Duodenal mucosa (tissue), 2 donors: ENCODE data around the gene SLC9A9.

Source experiments
- H3K27ac ChIP-seq: one replicate; pipeline ENCODE4 v1.7.0; 2013; ENCODE audit warnings: low read depth, low read length
- H3K27me3 ChIP-seq, 2 donors: one replicate each; pipeline ENCODE4 v1.7.0; 2013; ENCODE audit warnings: low read length in 2 of 2, control low read depth in 1 of 2; ENCODE audit not compliant: insufficient read depth in 2 of 2, control insufficient read depth in 1 of 2
- H3K36me3 ChIP-seq, 2 donors: one replicate each; pipeline ENCODE4 v1.7.0; 2013; ENCODE audit warnings: low read length in 2 of 2, control low read depth in 1 of 2; ENCODE audit not compliant: insufficient read depth in 2 of 2, control insufficient read depth in 1 of 2
- H3K4me1 ChIP-seq, 2 donors: one replicate each; pipeline ENCODE4 v1.7.0; 2013; ENCODE audit warnings: low read length in 2 of 2, control low read depth in 1 of 2; ENCODE audit not compliant: insufficient read depth in 2 of 2, control insufficient read depth in 1 of 2
- H3K4me3 ChIP-seq, 2 donors: one replicate each; pipeline ENCODE4 v1.7.0; 2013; ENCODE audit warnings: low read length in 2 of 2, low read depth in 1 of 2
- H3K9ac ChIP-seq, 2 donors: one replicate each; pipeline ENCODE4 v1.7.0; 2013; ENCODE audit warnings: low read length in 2 of 2, low read depth in 1 of 2
- H3K9me3 ChIP-seq, 2 donors: one replicate each; pipeline ENCODE4 v1.7.0; 2013; ENCODE audit warnings: low read length in 2 of 2, control low read depth in 1 of 2; ENCODE audit not compliant: control insufficient read depth in 1 of 2

Gene SLC9A9

DNA sequence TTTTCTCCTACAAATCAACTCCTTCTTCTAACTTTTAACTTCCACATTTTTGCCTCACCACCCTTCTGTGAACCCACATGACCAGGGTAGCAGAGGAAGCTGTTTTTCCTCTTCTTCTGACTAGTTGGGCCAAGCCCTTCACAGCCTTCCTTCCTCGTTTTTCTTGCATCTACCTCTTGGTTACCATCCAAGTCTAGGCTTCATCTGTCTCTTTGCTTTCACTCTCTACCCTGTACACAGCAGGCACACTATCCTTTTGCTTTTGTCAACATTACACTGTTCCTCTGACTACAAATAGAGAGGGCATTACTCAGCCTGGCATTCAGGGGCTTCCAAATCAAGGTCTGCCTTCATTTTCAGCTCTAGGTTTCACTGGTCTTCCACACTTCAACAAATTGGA is 22.0 kb downstream of the SLC9A9 start:
- Histone ChIP-seq H3K4me1 (peaks cover 2 to 8% of the 10 kb centered on the region in 2 donors), H3K27ac (no peak overlapping the region), H3K9me3 (no peaks in the 10 kb centered on the region), H3K36me3 (no peaks in the 10 kb centered on the region), H3K4me3 (no peak overlapping the region), H3K27me3 (no peaks in the 10 kb centered on the region), H3K9ac (no peak overlapping the region)

DNA sequence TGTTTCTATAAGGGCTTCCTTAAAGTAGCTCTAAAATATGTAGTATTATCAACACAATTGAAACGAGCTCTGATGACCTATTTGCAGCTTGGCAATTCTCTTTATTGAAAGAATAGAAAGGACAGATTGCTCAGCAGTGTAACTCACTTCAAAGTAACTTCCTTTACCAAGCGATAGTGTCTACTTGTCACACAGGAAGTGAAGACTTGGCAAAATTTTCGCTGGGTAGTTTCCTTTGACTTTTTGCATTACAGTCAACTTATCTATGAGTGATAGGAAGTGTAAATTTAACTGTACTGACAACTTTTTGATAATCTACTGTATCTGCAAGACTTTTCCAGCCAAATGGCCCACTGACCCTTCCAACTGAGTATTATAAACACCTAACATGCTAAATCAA is 22.8 kb downstream of the SLC9A9 start:
- no peak overlapping the region for H3K4me3 ChIP-seq
- peaks cover 0 to 8% of the 10 kb centered on the region in 2 donors for H3K4me1 ChIP-seq
- no peak overlapping the region for H3K9ac ChIP-seq

DNA sequence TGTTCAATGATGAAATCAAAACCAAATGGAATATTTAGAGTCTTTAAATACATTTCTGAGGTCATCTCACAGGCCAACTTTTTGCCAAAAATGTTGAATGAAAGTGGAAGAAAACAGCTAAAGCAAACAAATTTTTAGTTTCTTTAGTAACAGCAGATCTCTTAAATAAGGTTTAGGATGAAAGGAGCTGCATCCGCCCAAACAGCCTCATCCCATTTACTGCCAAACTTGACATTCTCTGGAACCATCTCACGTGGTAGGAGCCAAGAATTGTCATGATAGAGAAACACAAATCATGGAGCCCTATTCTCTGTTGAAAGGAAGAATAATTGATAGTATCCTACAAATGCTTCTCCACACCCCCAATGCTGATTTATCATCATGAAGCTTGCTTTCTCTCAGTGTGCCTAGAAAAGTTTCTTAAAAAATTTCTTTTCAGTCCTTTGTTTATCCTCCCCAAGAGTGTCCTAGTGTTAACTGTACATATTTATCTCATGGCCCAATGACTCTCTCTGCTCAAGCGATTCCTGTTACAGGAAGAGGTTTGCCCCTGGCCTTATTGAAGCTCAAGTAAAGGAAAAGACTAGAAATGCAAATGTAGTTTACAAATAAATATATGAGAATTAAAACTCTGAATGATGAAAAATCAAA is 23.4 kb downstream of the SLC9A9 start:
- Histone ChIP-seq H3K36me3 (no peaks in the 10 kb centered on the region), H3K27me3 (no peaks in the 10 kb centered on the region), H3K9ac (no peak overlapping the region), H3K4me1 (peaks cover 0 to 8% of the 10 kb centered on the region in 2 donors), H3K27ac (no peak overlapping the region), H3K4me3 (no peak overlapping the region), H3K9me3 (no peaks in the 10 kb centered on the region)

More for the DNA sequence above, 22.8 kb downstream of the SLC9A9 start:
- H3K9me3 ChIP-seq: no peaks in the 10 kb centered on the region
- no peaks in the 10 kb centered on the region for H3K27me3 ChIP-seq
- no peaks in the 10 kb centered on the region for H3K36me3 ChIP-seq
- H3K27ac ChIP-seq: no peak overlapping the region

DNA sequence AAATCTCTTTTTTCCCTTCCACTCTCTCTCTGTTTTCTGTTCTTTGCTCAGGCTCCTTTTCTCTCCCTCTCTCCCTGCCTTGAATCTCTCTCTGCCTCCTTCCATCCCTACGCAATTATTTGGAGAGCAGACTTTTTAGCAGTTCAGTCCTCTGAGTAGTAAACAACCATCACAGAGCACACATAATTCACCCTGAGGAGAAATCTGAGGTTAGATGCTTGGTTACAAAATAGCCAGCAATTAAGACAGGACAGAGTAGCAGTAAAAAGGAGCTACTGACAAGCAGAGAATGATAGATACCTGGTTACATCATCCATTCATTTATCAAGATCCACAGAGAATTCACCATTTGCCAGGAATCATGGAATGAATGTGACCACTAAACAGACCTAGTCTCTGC is 25.5 kb downstream of the SLC9A9 start:
- Histone ChIP-seq H3K27ac (no peak overlapping the region), H3K9ac (no peak overlapping the region), H3K27me3 (no peaks in the 10 kb centered on the region), H3K4me3 (no peak overlapping the region), H3K9me3 (no peaks in the 10 kb centered on the region), H3K36me3 (no peaks in the 10 kb centered on the region), H3K4me1 (peaks cover 0 to 8% of the 10 kb centered on the region in 2 donors)

DNA sequence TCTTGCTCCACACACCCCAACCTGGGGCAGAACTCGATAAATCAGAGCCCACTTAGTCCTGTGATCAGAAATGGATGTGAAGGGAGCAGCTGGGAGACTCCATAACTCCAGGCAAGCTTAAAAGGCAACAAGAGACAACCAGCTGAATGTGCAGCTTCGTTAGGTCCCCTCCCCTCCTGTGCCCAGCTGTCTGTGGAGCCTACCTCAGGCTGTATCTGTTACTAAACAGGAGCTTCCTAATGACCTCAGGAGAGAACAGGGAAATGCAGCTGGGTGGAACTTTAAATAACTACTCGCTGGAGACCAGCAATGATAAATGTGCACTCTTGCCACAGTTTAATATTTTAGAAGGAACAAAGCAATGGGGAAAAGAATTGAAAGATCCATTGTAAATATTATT is 25.9 kb downstream of the SLC9A9 start:
- H3K36me3 ChIP-seq: no peaks in the 10 kb centered on the region
- no peaks in the 10 kb centered on the region for H3K9me3 ChIP-seq
- H3K4me1 ChIP-seq: peaks cover 0 to 8% of the 10 kb centered on the region in 2 donors
- no peak overlapping the region for H3K27ac ChIP-seq
- no peak overlapping the region for H3K4me3 ChIP-seq
- no peak overlapping the region for H3K9ac ChIP-seq
- no peaks in the 10 kb centered on the region for H3K27me3 ChIP-seq

DNA sequence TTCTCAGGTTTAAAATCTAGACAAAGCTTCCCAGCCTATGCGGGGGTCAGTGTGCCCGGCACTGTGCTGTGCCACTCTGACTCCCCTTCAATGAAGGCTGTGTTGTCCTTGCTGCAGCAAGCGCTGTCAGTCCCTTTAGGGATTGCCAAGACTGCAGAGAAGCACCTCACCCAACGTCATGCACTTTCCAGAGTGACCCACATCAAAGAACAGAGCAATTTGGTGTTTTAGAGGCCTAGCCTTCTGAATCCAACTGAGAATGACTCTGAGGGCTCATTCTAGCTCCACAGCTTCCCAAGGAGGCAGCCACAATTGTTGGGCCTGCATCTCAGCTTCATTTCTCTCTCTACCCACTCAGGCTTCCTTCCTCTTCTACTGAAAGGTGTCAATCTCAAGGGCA is 26.4 kb downstream of the SLC9A9 start:
- H3K4me3 ChIP-seq: no peak overlapping the region
- no peaks in the 10 kb centered on the region for H3K36me3 ChIP-seq
- H3K9ac ChIP-seq: no peak overlapping the region
- H3K4me1 ChIP-seq: peaks cover 0 to 8% of the 10 kb centered on the region in 2 donors
- no peaks in the 10 kb centered on the region for H3K27me3 ChIP-seq
- no peak overlapping the region for H3K27ac ChIP-seq
- H3K9me3 ChIP-seq: no peaks in the 10 kb centered on the region

DNA sequence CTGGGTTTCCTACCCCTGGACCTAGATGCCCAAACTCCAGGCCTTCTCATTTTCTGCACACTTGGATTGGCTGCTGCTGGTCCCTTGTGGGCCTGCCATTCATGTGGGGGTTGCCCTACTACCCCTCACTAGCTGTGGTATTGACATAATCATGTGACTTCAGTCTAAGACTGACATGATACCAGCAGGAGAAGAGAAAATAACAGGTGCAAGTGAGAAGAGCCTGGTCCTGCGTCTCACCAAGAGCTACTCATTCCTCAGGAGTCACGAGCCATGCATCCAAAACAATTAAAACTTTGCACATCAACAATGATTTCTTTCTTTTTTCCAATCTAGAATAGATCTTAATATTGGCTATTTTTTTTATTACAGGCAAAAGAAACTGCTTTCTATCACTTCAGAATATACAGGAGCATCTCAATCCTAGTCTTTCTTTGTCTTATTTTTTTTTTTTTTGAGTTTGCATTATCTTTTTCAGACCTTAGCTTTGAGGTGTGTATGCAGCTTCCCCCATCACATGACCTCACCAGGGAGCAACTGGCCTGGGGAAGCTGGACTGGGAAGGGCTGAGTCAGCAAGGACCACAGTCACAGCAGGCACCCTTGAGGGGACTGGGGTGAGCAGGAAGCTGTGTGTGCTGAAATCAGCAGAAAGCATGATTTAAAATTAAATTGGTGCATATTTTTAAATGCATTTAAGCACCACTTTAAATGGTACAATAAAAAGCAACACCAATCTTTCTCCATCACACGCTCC is 27.6 kb downstream of the SLC9A9 start:
- H3K36me3 ChIP-seq: no peaks in the 10 kb centered on the region
- H3K4me1 ChIP-seq: peaks cover 0 to 8% of the 10 kb centered on the region in 2 donors
- no peak overlapping the region for H3K27ac ChIP-seq
- no peaks in the 10 kb centered on the region for H3K9me3 ChIP-seq
- no peak overlapping the region for H3K9ac ChIP-seq
- no peaks in the 10 kb centered on the region for H3K27me3 ChIP-seq
- no peak overlapping the region for H3K4me3 ChIP-seq

DNA sequence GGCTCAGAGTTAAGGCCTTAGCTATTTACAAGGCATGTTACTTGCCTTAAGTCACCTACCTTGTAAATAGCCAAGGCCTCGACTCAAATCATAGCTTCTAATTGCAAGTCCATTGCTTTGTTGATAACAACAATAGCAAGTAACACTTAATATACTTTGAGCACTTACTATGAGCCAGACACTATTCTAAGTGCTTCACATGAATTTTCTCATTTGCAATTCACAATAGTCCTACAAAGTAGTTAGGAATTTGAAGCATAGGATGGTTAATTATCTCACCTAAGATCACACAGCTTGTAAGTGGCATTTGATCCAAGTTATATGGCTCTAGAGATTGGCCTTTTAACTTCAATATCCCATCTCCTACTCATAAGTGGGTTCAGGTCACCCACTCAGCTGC is 28.4 kb downstream of the SLC9A9 start:
- H3K36me3 ChIP-seq: no peaks in the 10 kb centered on the region
- H3K27me3 ChIP-seq: no peaks in the 10 kb centered on the region
- peaks cover 0 to 8% of the 10 kb centered on the region in 2 donors for H3K4me1 ChIP-seq
- no peak overlapping the region for H3K4me3 ChIP-seq
- H3K9me3 ChIP-seq: no peaks in the 10 kb centered on the region
- no peak overlapping the region for H3K27ac ChIP-seq
- no peak overlapping the region for H3K9ac ChIP-seq

DNA sequence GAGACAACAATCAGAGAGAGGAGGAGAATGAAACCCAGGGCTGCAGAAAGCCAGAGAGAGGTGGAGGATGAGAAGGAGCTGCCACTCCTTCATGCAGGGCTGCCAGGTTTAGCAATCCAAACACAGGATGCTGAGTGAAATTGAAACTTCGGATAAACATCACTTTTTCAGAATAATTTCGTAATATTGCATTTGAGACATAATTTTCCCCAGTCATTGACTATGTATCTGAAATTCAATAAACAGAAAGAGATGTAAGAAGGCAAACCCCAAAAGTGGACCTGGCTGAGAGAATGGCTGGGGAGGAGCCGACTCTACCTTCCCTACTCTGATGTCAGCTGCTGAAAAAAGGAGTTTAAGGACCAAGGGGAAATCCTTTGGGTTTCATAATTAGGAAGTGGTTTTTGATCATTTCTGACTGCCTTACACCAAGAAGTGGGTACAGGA is 33.8 kb downstream of the SLC9A9 start:
- Histone ChIP-seq H3K36me3 (no peaks in the 10 kb centered on the region), H3K9me3 (no peaks in the 10 kb centered on the region), H3K27ac (no peak overlapping the region), H3K4me1 (peaks cover 0 to 3% of the 10 kb centered on the region in 2 donors), H3K4me3 (no peak overlapping the region), H3K9ac (no peak overlapping the region), H3K27me3 (no peaks in the 10 kb centered on the region)

DNA sequence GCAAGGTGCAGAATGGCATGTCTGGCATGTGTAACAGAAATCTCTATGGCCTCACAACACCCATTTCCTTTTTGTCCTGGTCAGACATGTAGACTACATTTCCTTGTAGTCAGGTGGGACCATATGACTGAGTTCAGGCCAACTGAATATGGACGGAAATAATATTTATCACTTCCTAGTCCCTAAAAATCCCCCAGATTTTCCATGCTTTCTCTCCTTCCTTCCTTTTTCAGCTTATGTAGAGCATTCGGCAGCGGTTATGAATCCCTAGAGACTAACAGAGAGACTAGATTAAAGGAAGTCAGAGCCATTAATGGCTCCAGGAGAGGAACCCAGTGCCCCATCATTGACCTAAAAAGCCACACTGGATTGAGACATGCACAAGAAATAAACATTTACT is 35.8 kb downstream of the SLC9A9 start:
- Histone ChIP-seq H3K27me3 (no peaks in the 10 kb centered on the region), H3K9ac (no peak overlapping the region), H3K4me3 (no peak overlapping the region), H3K27ac (no peak overlapping the region), H3K36me3 (no peaks in the 10 kb centered on the region), H3K9me3 (no peaks in the 10 kb centered on the region), H3K4me1 (peaks cover 0 to 3% of the 10 kb centered on the region in 2 donors)
